Measurements from ENCODE around the gene CNBP. TPM values are rescaled to one million over a fixed set of nuclear protein-coding genes. Genes with fewer than 3 reads are reported as not detected.

The CNBP gene
- polyA plus RNA-seq, 1 experiment: 268 TPM

DNA sequence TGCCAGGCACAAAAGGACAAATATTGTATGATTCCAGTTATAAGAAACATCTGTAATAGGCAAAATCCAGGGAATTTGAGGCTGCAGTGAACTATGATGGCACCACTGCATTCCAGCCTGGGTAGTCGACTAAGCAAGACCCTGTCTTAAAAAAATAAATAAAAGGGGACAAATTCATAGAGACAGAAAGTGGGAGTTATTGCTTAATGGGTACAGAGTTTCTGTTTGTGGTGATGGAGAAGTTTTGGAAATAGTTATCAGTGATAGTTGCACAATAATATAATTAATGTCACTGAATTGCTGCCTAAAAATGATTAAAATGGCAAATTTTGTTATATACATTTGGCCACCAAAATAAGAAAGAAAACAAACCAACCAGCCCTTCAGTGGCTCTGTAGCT, 27.6 kb upstream of the CNBP start:
- no peak overlapping the region for H3K4me3 ChIP-seq (ENCODE audit: low read depth, low read length)
- TF ChIP-seq, protein P1, sequence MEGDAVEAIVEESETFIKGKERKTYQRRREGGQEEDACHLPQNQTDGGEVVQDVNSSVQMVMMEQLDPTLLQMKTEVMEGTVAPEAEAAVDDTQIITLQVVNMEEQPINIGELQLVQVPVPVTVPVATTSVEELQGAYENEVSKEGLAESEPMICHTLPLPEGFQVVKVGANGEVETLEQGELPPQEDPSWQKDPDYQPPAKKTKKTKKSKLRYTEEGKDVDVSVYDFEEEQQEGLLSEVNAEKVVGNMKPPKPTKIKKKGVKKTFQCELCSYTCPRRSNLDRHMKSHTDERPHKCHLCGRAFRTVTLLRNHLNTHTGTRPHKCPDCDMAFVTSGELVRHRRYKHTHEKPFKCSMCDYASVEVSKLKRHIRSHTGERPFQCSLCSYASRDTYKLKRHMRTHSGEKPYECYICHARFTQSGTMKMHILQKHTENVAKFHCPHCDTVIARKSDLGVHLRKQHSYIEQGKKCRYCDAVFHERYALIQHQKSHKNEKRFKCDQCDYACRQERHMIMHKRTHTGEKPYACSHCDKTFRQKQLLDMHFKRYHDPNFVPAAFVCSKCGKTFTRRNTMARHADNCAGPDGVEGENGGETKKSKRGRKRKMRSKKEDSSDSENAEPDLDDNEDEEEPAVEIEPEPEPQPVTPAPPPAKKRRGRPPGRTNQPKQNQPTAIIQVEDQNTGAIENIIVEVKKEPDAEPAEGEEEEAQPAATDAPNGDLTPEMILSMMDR (IDR thresholded peaks at IDR 0.05; ENCODE audit: insufficient read depth, low read depth, low read length): no peak
- H3K36me3 ChIP-seq (ENCODE audit: control insufficient read depth, insufficient read depth, low read length): no peaks in the 10 kb centered on the region
- DNase-seq (ENCODE audit: low read depth): no peak
- no peaks in the 10 kb centered on the region for H3K27me3 ChIP-seq (ENCODE audit: control insufficient read depth, insufficient read depth, low read length)
- ChIA-PET CTCF (interaction anchor here (1.1 to 1.3 kb wide), 2 partner anchors 15 to 34 kb away, joined by 3 to 5 read pairs; no protein-coding TSS in a partner anchor), POLR2A (no interaction called here)

DNA sequence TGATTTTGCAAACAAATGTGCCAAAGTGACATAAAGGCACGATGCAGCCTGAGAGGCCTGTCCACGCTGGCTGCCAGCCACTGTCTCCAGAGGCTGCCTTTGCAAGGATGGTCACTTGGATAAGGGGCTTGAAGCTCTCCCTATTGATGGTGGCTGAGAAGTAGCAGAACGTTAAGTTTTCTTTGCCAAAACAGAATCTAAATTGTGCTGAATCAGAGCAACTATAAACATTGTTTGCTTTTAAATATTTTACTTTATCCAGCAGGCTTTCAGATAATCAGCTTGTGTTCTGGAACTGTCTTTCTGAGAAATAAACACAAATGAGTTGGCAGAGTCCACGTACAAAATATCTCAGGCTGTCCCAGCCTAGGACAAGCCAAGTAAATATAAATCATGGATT, 23.8 kb upstream of the CNBP start:
- no peak overlapping the region for H3K4me3 ChIP-seq (ENCODE audit: low read depth, low read length)
- no peaks in the 10 kb centered on the region for H3K36me3 ChIP-seq (ENCODE audit: control insufficient read depth, insufficient read depth, low read length)
- ChIA-PET CTCF (no interaction called here), POLR2A (no interaction called here)
- DNase-seq (ENCODE audit: low read depth): no peak
- H3K27me3 ChIP-seq (ENCODE audit: control insufficient read depth, insufficient read depth, low read length): no peaks in the 10 kb centered on the region
- TF ChIP-seq, protein P1 (IDR thresholded peaks at IDR 0.05; ENCODE audit: insufficient read depth, low read depth, low read length): no peak

DNA sequence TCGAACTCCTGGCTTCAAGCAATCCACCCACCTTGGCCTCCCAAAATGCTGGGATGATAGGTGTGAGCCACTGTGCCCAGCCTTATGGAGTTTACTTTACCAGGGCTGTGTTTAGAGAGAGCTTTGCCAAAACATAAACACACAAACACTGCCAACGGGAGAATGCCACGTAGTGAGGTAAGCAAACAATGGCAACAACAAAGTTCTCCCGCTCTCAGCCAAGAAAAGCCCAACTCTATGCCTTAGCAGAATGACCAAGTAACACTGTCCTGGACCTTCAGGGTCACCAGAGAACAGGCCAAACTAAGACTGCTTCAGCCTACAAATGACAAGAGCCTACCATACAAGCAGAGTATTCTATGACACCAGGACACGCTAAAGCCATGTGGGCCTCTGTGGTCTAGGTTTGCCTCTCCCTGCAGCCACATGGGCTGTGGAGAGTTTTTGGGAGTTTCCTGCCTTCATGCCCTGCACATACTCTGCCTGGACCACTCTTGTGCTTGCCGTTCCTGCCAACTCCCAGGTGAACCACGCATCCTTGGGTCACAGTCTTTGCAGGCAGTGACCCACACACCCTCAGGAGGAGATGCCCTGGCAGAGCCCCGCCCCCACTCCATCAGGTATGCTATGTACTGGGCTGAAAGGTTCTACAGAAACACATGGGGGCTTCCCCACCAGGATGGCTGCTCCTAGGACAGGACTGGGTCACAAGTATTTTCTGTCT, 21.6 kb upstream of the CNBP start:
- TF ChIP-seq, protein P1 (IDR thresholded peaks at IDR 0.05; ENCODE audit: insufficient read depth, low read depth, low read length): no peak
- ChIA-PET CTCF (interaction anchor here (1.4 kb wide), 1 partner anchor 9 kb away, joined by 5 read pairs; no protein-coding TSS in a partner anchor), POLR2A (no interaction called here)
- Histone ChIP-seq H3K4me3 (ENCODE audit: low read depth, low read length) (no peak overlapping the region), H3K27me3 (ENCODE audit: control insufficient read depth, insufficient read depth, low read length) (no peaks in the 10 kb centered on the region), H3K36me3 (ENCODE audit: control insufficient read depth, insufficient read depth, low read length) (no peaks in the 10 kb centered on the region)
- no peak for DNase-seq (ENCODE audit: low read depth)

DNA sequence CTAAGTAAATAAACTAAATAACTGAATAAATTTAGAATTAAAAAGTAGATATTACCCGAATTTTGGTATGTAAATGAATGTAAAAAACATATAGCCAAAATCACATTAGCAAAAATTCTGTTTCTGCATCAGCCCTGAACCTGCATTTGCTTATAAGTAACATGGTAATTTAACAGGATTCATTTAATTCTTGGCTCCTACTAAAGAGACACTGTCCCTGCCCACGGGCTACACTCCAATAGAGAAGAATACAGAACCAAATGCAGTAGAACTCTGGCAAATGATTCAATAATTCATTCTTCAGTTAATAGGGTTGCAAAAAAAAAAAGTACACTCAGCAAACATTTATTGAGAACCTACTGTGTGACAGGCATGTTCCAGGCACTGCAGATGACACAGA, 20.8 kb upstream of the CNBP start:
- no peak for DNase-seq (ENCODE audit: low read depth)
- H3K4me3 ChIP-seq (ENCODE audit: low read depth, low read length): no peak overlapping the region
- POLR2A ChIA-PET: no interaction called here

DNA sequence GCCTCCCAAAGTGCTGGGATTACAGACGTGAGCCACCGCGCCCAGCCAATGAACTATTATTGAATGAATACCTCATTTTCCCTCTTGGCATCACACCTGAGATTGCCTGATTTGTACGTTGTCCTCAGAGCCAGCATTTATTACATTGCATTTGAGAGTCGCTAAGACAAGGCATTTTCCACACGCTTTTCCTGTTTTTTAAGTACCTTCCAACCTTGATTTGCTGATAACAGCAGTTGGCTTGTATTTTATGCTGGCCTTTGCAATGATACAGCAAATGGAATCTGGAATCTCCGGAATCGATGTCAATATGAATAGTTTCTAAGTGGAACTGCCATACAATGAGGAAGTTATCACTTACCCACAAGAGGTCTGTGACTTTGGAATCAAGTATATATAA, 15.7 kb upstream of the CNBP start:
- DNase-seq (ENCODE audit: low read depth): no peak
- TF ChIP-seq, protein P1 (IDR thresholded peaks at IDR 0.05; ENCODE audit: insufficient read depth, low read depth, low read length): no peak
- ChIA-PET CTCF (interaction anchor here (0.6 kb wide), 1 partner anchor 65 kb away, joined by 3 read pairs; no protein-coding TSS in a partner anchor), POLR2A (no interaction called here)
- Histone ChIP-seq H3K36me3 (ENCODE audit: control insufficient read depth, insufficient read depth, low read length) (no peaks in the 10 kb centered on the region), H3K27me3 (ENCODE audit: control insufficient read depth, insufficient read depth, low read length) (no peaks in the 10 kb centered on the region), H3K4me3 (ENCODE audit: low read depth, low read length) (no peak overlapping the region)

More for the DNA sequence above, 20.8 kb upstream of the CNBP start:
- CTCF ChIA-PET: interaction anchor here (1.4 kb wide), 1 partner anchor 9 kb away, joined by 5 read pairs; no protein-coding TSS in a partner anchor
- no peaks in the 10 kb centered on the region for H3K36me3 ChIP-seq (ENCODE audit: control insufficient read depth, insufficient read depth, low read length)
- TF ChIP-seq, protein P1 (IDR thresholded peaks at IDR 0.05; ENCODE audit: insufficient read depth, low read depth, low read length): no peak
- no peaks in the 10 kb centered on the region for H3K27me3 ChIP-seq (ENCODE audit: control insufficient read depth, insufficient read depth, low read length)

All from BJ (cell line).